B cell (primary cell): ENCODE data around the gene GPRASP2.
"Not testable (repeated sequence)": the region's sequence is repeated elsewhere in the genome, so short reads cannot be mapped to it uniquely, and the experiment has no call there.

Source experiments
- CTCF ChIP-seq: fragments of 200-600 bp; IDR thresholded peaks from one replicate; pipeline ENCODE4 v1.8.0; 2022; ENCODE audit warnings: antibody characterized with exemption, mild to moderate bottlenecking
- EZH2 ChIP-seq: IDR thresholded peaks from 2 replicates; pipeline ENCODE4 v1.6.1; 2012; ENCODE audit warnings: borderline replicate concordance, low read depth, mild to moderate bottlenecking, moderate library complexity, low read length; ENCODE audit not compliant: insufficient read depth, poor library complexity, severe bottlenecking

GRCh38 chrX:102663820-102664219, 48.4 kb upstream of the GPRASP2 start:
- TF ChIP-seq EZH2, CTCF: not testable (repeated sequence)
